B cell (primary cell): ENCODE measurements around the gene CACNB2. TPM values are rescaled to one million over a fixed set of nuclear protein-coding genes. Genes with fewer than 3 reads are reported as not detected.

Experiments used
- ATAC-seq: fragments of 200-7000 bp; cut with Tn5 transposase; one replicate; pipeline ENCODE4 v1.10.0; 2021; ENCODE audit warnings: low read depth, mild to moderate bottlenecking, moderate number of reproducible peaks, moderate library complexity
- CTCF ChIA-PET: fragments of 350-600 bp; sonication (Branson Sonifier 250); formaldehyde crosslinking; loops from one replicate; lab custom pipeline; 2021; ENCODE audit warnings: antibody characterized with exemption, inconsistent platforms; lab: Charles Lee
- POLR2A ChIA-PET: fragments of 350-600 bp; sonication (Branson Sonifier 250); formaldehyde crosslinking; loops from one replicate; lab custom pipeline; 2021; ENCODE audit warnings: antibody characterized with exemption; lab: Charles Lee
- DNase-seq: peaks from one replicate; pipeline ENCODE4 v3.0.0; 2013
- H2AFZ ChIP-seq: 2 replicates; pipeline ENCODE4 v1.6.1; 2012; ENCODE audit warnings: mild to moderate bottlenecking, low read depth, low read length; ENCODE audit not compliant: insufficient read depth, poor library complexity, severe bottlenecking
- H3K27ac ChIP-seq, 2 donors: 1 replicate in 1 of 2; 2 replicates in 1 of 2; pipeline ENCODE4 v1.5.1; 2012 to 2013; ENCODE audit warnings: low read length in 2 of 2, mild to moderate bottlenecking in 2 of 2, moderate library complexity in 1 of 2
- H3K27me3 ChIP-seq, 4 experiments: fragments of 200-600 bp in 1 of 4; sonication (generic) in 1 of 4; replicated peaks in 1 of 4; 1 replicate in 2 of 4; 2 replicates in 2 of 4; pipeline versions ENCODE4 v1.6.1 to v1.7.0; 2013 to 2016; ENCODE audit warnings: low read length in 3 of 4, mild to moderate bottlenecking in 2 of 4, mixed read lengths in 1 of 4, moderate library complexity in 1 of 4; ENCODE audit not compliant: insufficient read depth in 4 of 4, control insufficient read depth in 3 of 4; ENCODE audit errors: control extremely low read depth in 1 of 4
- H3K36me3 ChIP-seq, 2 experiments: replicated peaks in 1 of 2; 1 replicate in 1 of 2; 2 replicates in 1 of 2; pipeline versions ENCODE4 v1.6.1 to v1.7.1; 2013; ENCODE audit warnings: low read length in 1 of 2; ENCODE audit not compliant: insufficient read depth in 2 of 2, control insufficient read depth in 1 of 2; ENCODE audit errors: control extremely low read depth in 1 of 2, extremely low read depth in 1 of 2
- H3K4me1 ChIP-seq, 2 donors: fragments of 200-600 bp in 1 of 2; sonication (generic) in 1 of 2; 1 replicate in 1 of 2; 2 replicates in 1 of 2; pipeline versions ENCODE4 v1.5.1 to v1.6.1; 2013 to 2017; ENCODE audit warnings: low read length in 2 of 2; ENCODE audit not compliant: control insufficient read depth in 2 of 2, insufficient read depth in 2 of 2
- H3K4me2 ChIP-seq: replicated peaks from 2 replicates; pipeline ENCODE3; 2012; ENCODE audit warnings: mild to moderate bottlenecking, low read depth, low read length; ENCODE audit not compliant: poor library complexity, severe bottlenecking
- H3K4me3 ChIP-seq, 5 experiments: fragments of 200-600 bp in 1 of 5; sonication (generic) in 1 of 5; 1 replicate in 3 of 5; 2 replicates in 2 of 5; pipeline versions ENCODE4 v1.5.1 to v1.7.0; 2011 to 2016; ENCODE audit warnings: low read length in 4 of 5, mild to moderate bottlenecking in 4 of 5, low read depth in 2 of 5, control low read depth in 1 of 5, moderate library complexity in 1 of 5; ENCODE audit not compliant: insufficient read depth in 1 of 5; ENCODE audit errors: control extremely low read depth in 1 of 5, extremely low read depth in 1 of 5
- H3K79me2 ChIP-seq: fragments of 200-600 bp; sonication (generic); one replicate; pipeline ENCODE4 v1.6.0; 2016; ENCODE audit warnings: low read length; ENCODE audit not compliant: control insufficient read depth, insufficient read depth
- H3K9ac ChIP-seq: fragments of 200-600 bp; sonication (generic); 2 replicates; pipeline ENCODE4 v1.6.1; 2017; ENCODE audit warnings: mild to moderate bottlenecking, low read length, moderate library complexity
- H3K9me3 ChIP-seq, 3 donors: one replicate each; pipeline versions ENCODE4 v1.6.1 to v1.7.1; 2013; ENCODE audit warnings: low read length in 2 of 3; ENCODE audit not compliant: control insufficient read depth in 2 of 3, insufficient read depth in 1 of 3; ENCODE audit errors: control extremely low read depth in 1 of 3
- H4K20me1 ChIP-seq: 2 replicates; pipeline ENCODE4 v1.6.0; 2012; ENCODE audit warnings: mild to moderate bottlenecking, low read length; ENCODE audit not compliant: insufficient read depth, control insufficient read depth, poor library complexity, severe bottlenecking
- H3K27ac Mint-ChIP-seq: one replicate; pipeline ENCODE4 v1.8.0; 2021; ENCODE audit warnings: mixed read lengths
- H3K27me3 Mint-ChIP-seq: one replicate; pipeline ENCODE4 v1.8.0; 2021; ENCODE audit warnings: mixed read lengths
- H3K4me1 Mint-ChIP-seq: one replicate; pipeline ENCODE4 v1.8.0; 2021; ENCODE audit warnings: mixed read lengths
- H3K4me3 Mint-ChIP-seq: one replicate; pipeline ENCODE4 v1.8.0; 2021; ENCODE audit warnings: mixed read lengths
- H3K9me3 Mint-ChIP-seq: one replicate; pipeline ENCODE4 v1.8.0; 2022; ENCODE audit warnings: mixed read lengths; ENCODE audit not compliant: insufficient read depth
- EZH2 ChIP-seq: IDR thresholded peaks from 2 replicates; pipeline ENCODE4 v1.6.1; 2012; ENCODE audit warnings: borderline replicate concordance, low read depth, mild to moderate bottlenecking, moderate library complexity, low read length; ENCODE audit not compliant: insufficient read depth, poor library complexity, severe bottlenecking
- WGBS: methylation state at CpG from one replicate; pipeline ENCODE4 v1.1.5; 2013; ENCODE audit warnings: missing lambda C conversion rate; ENCODE audit not compliant: insufficient coverage; 5-methylcytosine and 5-hydroxymethylcytosine counted together
- intact Hi-C: fragments of 100-400 bp; cut with micrococcal nuclease; formaldehyde crosslinking; loops from one replicate; pipeline ENCODE4 v1.10.0; 2022
- polyA plus RNA-seq: library from polyadenylated mRNA; depleted of rRNA; stranded (reverse); fragments of >200 nt; gene quantifications from 2 replicates; pipeline ENCODE4 v1.2.3, GENCODE V29; 2012
- total RNA-seq, 2 donors: library from RNA; stranded (reverse); fragments of 120-200 nt in 1 of 2; gene quantifications; 1 replicate in 1 of 2; 2 replicates in 1 of 2; pipeline versions ENCODE4 v1.2.3 to v1.2.4, GENCODE V29; 2013 to 2022
- TF ChIP-seq, protein P1 (sequence below): fragments of 200-600 bp; IDR thresholded peaks from one replicate; pipeline ENCODE4 v1.8.0; 2022; ENCODE audit warnings: antibody characterized with exemption, mild to moderate bottlenecking

The CACNB2 gene
- total and polyA plus RNA-seq, 2 donors (not counting 1 experiment from before 2014, with no cell fraction given), result not detected

DNA sequence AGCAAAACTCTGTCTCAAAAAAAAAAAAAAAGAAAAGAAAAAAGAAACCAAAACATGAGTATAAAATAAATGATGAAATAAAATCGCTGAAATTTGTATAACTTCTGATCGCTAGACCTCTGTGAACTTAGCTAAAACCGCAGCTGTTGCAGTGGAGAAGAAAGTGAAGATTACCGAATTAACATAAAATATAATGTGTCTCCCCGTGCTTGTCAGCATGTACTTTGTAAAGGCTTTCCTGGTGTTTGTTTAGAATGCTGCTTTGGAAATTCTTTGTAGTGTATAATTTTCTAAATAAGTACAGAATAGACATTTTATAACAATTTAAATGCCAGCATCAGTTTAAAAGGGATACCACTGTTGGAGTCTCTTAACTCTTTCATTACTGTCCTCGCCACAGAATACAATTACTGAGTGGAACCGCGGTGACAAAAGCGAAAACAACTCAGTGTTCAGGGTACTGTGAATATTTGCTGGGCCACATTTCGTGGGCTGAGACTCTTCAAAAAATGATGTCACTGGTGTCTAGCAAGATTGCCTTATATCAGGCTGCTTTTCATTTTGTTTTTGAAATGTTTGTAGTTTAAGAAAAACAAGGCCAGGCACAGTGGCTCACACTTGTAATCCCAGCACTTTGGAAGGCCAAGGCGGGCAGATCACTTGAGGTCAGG, 343.4 kb downstream of the CACNB2 start:
- ChIA-PET POLR2A (no interaction called here), CTCF (no interaction called here)
- no peak overlapping the region for H3K9ac ChIP-seq
- no peak overlapping the region for H3K4me2 ChIP-seq
- Mint-ChIP-seq H3K4me1 (no peaks in the 10 kb centered on the region), H3K9me3 (no peaks in the 10 kb centered on the region), H3K4me3 (no peak overlapping the region), H3K27me3 (no peaks in the 10 kb centered on the region), H3K27ac (no peak overlapping the region)
- no peak overlapping the region for H2AFZ ChIP-seq
- intact Hi-C loops, result no loop called here
- no peak overlapping the region for H3K27ac ChIP-seq
- H3K4me1 ChIP-seq, result no peaks in the 10 kb centered on the region
- no peak for TF ChIP-seq EZH2
- TF ChIP-seq, protein P1, sequence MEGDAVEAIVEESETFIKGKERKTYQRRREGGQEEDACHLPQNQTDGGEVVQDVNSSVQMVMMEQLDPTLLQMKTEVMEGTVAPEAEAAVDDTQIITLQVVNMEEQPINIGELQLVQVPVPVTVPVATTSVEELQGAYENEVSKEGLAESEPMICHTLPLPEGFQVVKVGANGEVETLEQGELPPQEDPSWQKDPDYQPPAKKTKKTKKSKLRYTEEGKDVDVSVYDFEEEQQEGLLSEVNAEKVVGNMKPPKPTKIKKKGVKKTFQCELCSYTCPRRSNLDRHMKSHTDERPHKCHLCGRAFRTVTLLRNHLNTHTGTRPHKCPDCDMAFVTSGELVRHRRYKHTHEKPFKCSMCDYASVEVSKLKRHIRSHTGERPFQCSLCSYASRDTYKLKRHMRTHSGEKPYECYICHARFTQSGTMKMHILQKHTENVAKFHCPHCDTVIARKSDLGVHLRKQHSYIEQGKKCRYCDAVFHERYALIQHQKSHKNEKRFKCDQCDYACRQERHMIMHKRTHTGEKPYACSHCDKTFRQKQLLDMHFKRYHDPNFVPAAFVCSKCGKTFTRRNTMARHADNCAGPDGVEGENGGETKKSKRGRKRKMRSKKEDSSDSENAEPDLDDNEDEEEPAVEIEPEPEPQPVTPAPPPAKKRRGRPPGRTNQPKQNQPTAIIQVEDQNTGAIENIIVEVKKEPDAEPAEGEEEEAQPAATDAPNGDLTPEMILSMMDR, result no peak
- no peak for DNase-seq
- H3K9me3 ChIP-seq, result no peaks in the 10 kb centered on the region
- WGBS, result 96% methylated on average over 10 of the region's 11 CpGs
- no peaks in the 10 kb centered on the region for H3K79me2 ChIP-seq
- H3K36me3 ChIP-seq, result no peaks in the 10 kb centered on the region
- H4K20me1 ChIP-seq, result no peaks in the 10 kb centered on the region
- no peak overlapping the region for H3K4me3 ChIP-seq
- ATAC-seq, result no peak
- H3K27me3 ChIP-seq, result no peaks in the 10 kb centered on the region

DNA sequence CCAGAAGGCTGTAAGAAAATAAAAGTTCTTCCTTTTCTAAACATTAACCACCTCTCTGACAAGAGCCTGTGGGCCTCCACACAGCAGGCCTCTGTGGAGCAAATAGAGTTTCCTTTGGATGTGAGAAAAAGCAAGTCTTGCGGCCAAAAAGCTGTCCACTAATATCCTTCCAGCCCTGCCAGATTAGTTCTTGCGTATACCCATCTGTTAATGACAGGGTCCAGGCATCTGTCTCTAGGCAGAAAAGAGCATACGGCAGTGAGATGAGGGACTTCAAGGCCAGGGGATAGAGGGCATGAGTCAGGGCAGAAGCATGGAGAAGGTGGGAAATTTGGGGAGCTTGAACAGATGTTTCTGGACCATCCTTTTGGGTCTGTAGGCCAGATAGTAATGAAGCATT, 346.2 kb downstream of the CACNB2 start:
- H2AFZ ChIP-seq, result no peak overlapping the region
- ChIA-PET CTCF (no interaction called here), POLR2A (no interaction called here)
- no peak overlapping the region for H3K9ac ChIP-seq
- no peak overlapping the region for H3K4me3 ChIP-seq
- H3K4me2 ChIP-seq, result no peak overlapping the region
- Mint-ChIP-seq H3K9me3 (no peaks in the 10 kb centered on the region), H3K27ac (no peak overlapping the region), H3K4me3 (no peak overlapping the region), H3K27me3 (no peaks in the 10 kb centered on the region), H3K4me1 (no peaks in the 10 kb centered on the region)
- no peaks in the 10 kb centered on the region for H4K20me1 ChIP-seq
- H3K79me2 ChIP-seq, result no peaks in the 10 kb centered on the region
- TF ChIP-seq EZH2, result no peak
- TF ChIP-seq, protein P1, result no peak
- H3K4me1 ChIP-seq, result no peaks in the 10 kb centered on the region
- WGBS, result 100% methylated on average over 2 of the region's 3 CpGs
- no peak overlapping the region for H3K27ac ChIP-seq
- H3K36me3 ChIP-seq, result no peaks in the 10 kb centered on the region
- H3K9me3 ChIP-seq, result no peaks in the 10 kb centered on the region
- DNase-seq (no peak), ATAC-seq (no peak)
- intact Hi-C loops, result no loop called here
- no peaks in the 10 kb centered on the region for H3K27me3 ChIP-seq
